Measurements from ENCODE around the gene FEM1A. TPM values are rescaled to one million over a fixed set of nuclear protein-coding genes. Genes with fewer than 3 reads are reported as not detected.
A peak's percentile ranks its signal among the peaks of the same experiment; 100 is the strongest.
"Not testable (repeated sequence)": the region's sequence is repeated elsewhere in the genome, so short reads cannot be mapped to it uniquely, and the experiment has no call there.

The FEM1A gene
- total RNA-seq, 1 donor from 2014 or later = 11.5 TPM

DNA sequence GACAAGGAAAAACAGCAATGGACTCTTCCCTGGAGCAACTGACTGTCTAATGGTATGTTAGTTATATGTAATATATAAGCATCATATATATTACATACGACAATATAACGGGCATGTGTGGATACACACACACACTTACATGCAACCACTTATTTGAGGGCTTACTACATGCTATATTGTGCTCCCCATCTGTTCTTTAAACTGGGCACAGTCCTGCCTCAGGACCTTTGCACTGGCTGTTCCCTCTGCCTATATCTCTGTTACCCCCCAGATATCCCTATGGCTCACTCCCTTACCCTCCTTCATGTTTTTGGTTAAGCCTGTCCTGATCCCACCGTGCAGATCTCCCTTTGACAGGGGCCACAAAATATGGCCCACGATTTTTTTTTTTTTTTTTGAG, 29.7 kb downstream of the FEM1A start:
- Mint-ChIP-seq H3K36me3 (peaks cover 16% of the 10 kb centered on the region), H3K27me3 (ENCODE audit: low read depth) (no peaks in the 10 kb centered on the region)

DNA sequence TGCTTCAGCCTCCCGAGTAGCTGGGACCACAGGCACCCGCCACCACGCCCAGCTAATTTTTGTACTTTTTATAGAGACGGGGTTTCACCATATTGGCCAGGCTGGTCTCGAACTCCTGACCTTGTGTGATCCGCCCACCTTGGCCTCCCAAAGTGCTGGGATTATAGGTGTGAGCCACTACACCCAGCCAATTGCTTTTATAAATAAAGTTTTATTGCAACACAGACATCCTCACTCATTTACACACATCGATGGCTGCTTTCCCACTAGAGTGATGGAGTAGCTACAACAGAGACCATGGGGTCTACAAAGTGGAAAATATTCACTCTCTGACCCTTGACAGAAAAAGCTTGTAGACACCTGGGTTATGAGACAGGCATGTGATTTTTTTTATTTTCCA, 30.8 kb downstream of the FEM1A start:
- not testable (repeated sequence) for H3K4me3 Mint-ChIP-seq; H3K36me3 Mint-ChIP-seq; DNase-seq (ENCODE audit: low spot score in 2 of 2, unreplicated experiment in 2 of 2); H3K27me3 Mint-ChIP-seq (ENCODE audit: low read depth); H3K27ac Mint-ChIP-seq; H3K9me3 Mint-ChIP-seq; H3K4me1 Mint-ChIP-seq

More for the DNA sequence above, 29.7 kb downstream of the FEM1A start:
- H3K4me3 Mint-ChIP-seq = no peak overlapping the region
- H3K4me1 Mint-ChIP-seq = no peaks in the 10 kb centered on the region
- TF ChIP-seq, protein P1, sequence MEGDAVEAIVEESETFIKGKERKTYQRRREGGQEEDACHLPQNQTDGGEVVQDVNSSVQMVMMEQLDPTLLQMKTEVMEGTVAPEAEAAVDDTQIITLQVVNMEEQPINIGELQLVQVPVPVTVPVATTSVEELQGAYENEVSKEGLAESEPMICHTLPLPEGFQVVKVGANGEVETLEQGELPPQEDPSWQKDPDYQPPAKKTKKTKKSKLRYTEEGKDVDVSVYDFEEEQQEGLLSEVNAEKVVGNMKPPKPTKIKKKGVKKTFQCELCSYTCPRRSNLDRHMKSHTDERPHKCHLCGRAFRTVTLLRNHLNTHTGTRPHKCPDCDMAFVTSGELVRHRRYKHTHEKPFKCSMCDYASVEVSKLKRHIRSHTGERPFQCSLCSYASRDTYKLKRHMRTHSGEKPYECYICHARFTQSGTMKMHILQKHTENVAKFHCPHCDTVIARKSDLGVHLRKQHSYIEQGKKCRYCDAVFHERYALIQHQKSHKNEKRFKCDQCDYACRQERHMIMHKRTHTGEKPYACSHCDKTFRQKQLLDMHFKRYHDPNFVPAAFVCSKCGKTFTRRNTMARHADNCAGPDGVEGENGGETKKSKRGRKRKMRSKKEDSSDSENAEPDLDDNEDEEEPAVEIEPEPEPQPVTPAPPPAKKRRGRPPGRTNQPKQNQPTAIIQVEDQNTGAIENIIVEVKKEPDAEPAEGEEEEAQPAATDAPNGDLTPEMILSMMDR (IDR thresholded peaks at IDR 0.05; ENCODE audit: unreplicated experiment) = no peak
- DNase-seq (ENCODE audit: low spot score in 2 of 2, unreplicated experiment in 2 of 2) = no peak
- no peak overlapping the region for H3K27ac Mint-ChIP-seq
- peaks cover 3% of the 10 kb centered on the region for H3K9me3 Mint-ChIP-seq

DNA sequence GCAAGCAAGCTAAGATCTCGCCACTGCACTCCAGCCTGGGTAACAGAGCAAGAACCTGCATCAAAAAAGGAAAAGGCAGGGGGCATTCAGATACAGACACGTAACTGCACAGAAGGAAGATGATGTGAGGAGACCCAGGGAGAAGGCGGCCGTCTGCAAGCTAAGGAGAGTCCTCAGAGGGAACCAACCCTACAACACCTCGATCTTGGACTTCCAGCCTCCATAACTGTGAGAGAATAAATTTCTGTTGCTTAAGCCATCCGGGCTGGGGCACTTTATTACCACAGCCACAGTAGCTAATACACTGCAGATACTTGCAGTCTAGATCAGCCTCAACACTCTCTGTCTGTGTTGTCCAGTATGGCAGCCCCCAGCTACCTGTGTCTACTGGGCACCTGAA, 32.0 kb downstream of the FEM1A start:
- Mint-ChIP-seq H3K4me1 (no peaks in the 10 kb centered on the region), H3K36me3 (peaks cover 4% of the 10 kb centered on the region), H3K4me3 (no peak overlapping the region), H3K27ac (no peak overlapping the region), H3K27me3 (ENCODE audit: low read depth) (no peaks in the 10 kb centered on the region), H3K9me3 (peaks cover 3% of the 10 kb centered on the region)
- no peak for DNase-seq (ENCODE audit: low spot score in 2 of 2, unreplicated experiment in 2 of 2)
- TF ChIP-seq, protein P1 (IDR thresholded peaks at IDR 0.05; ENCODE audit: unreplicated experiment) = no peak

DNA sequence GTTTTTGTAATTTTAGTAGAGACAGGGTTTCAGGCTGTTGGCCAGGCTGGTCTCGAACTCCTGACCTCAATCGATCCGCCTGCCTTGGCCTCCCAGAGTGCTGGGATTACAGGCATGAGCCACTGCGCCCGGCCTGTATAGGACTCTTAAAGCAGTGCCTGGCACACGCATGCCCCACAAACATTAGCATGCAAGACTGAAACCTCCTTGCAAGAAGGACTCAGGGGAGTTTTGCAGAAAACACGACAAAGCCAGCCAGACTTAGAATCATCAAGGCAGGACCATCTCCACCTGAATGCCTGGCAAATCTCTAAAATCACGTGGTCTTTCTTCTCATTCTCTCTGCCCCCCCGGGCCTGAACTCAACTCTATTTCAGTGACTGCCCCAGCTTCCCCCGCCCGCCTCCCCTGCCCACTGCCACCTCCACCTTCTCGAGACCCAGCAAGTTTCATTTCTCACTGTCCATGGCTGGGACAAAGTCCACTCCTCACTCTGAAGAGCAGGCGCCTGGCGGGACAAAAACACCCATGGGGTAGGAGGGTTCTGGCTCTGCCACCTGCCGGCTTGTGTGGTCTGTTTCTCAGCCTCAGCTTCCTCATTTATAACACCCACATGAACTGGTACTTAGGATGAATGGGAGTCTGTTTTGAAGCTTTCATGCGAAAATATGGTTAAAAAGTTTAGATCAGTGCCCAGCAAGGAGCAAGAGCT, 37.6 kb downstream of the FEM1A start:
- Mint-ChIP-seq H3K4me1 (peaks cover 8% of the 10 kb centered on the region), H3K27me3 (ENCODE audit: low read depth) (no peaks in the 10 kb centered on the region), H3K36me3 (no peaks in the 10 kb centered on the region), H3K4me3 (peak overlapping the region; percentile 9), H3K27ac (no peak overlapping the region), H3K9me3 (no peaks in the 10 kb centered on the region)
- no peak for DNase-seq (ENCODE audit: low spot score in 2 of 2, unreplicated experiment in 2 of 2)
- TF ChIP-seq, protein P1 (IDR thresholded peaks at IDR 0.05; ENCODE audit: unreplicated experiment) = no peak

DNA sequence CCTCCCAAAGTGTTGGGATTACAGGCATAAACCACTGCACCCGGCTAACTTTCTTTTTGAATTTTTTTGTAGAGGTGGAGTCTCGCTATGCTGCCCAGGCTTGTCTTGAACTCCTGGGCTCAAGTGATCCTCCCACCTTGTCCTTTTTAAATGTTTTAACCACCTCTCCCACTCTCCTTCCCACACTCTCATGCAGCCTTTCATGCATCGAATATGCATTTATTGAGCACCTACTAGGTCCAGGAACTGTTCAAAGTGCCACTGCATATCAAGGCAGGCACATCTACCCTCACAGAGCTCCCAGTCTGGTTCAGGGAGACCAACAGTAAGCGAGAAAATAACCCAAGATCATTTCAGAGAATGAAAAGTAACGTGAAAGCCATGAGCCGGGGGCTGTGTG, 38.8 kb downstream of the FEM1A start:
- no peak for DNase-seq (ENCODE audit: low spot score in 2 of 2, unreplicated experiment in 2 of 2)
- Mint-ChIP-seq H3K36me3 (no peaks in the 10 kb centered on the region), H3K9me3 (no peaks in the 10 kb centered on the region), H3K4me3 (peak overlapping the region; percentile 72), H3K27ac (peak overlapping the region; percentile 70), H3K4me1 (peaks cover 8% of the 10 kb centered on the region), H3K27me3 (ENCODE audit: low read depth) (no peaks in the 10 kb centered on the region)
- TF ChIP-seq, protein P1 (IDR thresholded peaks at IDR 0.05; ENCODE audit: unreplicated experiment) = no peak

DNA sequence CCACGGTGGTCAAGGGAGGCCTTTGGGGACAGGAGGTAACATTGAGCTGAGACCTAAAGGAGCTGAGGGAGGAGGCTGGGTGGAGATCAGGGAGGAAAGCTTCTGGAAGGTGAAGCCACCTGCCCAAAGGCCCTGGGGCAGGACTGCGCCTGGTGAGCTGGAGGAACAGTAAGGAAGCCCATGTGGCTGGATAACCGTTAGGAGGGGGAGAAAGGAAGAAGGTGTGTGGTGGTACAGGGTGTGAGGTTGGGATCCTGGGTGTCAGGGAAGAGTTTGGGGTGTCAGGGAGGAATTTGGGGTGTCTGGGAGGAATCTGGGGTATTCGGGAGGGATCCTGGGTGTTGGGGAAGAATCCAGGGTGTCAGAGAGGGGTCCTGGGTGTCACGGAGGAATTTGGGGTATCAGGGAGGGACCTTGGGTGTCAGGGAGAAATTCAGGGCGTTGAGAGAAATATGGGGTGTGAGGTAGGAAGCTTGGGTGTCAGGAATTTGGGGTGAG, 39.3 kb downstream of the FEM1A start:
- H3K27ac Mint-ChIP-seq = peak overlapping the region; percentile 70
- H3K27me3 Mint-ChIP-seq (ENCODE audit: low read depth) = no peaks in the 10 kb centered on the region
- H3K4me1 Mint-ChIP-seq = peaks cover 8% of the 10 kb centered on the region
- no peak for DNase-seq (ENCODE audit: low spot score in 2 of 2, unreplicated experiment in 2 of 2)
- peak overlapping the region; percentile 72 for H3K4me3 Mint-ChIP-seq
- no peaks in the 10 kb centered on the region for H3K36me3 Mint-ChIP-seq
- H3K9me3 Mint-ChIP-seq = no peaks in the 10 kb centered on the region
- TF ChIP-seq, protein P1 (IDR thresholded peaks at IDR 0.05; ENCODE audit: unreplicated experiment) = no peak
